ENCODE results near the gene TPR.

Gene TPR

GRCh38 chr1:186286615-186287315 lies 88.3 kb downstream of the TPR start:
- DNase-seq, result no peak

DNA sequence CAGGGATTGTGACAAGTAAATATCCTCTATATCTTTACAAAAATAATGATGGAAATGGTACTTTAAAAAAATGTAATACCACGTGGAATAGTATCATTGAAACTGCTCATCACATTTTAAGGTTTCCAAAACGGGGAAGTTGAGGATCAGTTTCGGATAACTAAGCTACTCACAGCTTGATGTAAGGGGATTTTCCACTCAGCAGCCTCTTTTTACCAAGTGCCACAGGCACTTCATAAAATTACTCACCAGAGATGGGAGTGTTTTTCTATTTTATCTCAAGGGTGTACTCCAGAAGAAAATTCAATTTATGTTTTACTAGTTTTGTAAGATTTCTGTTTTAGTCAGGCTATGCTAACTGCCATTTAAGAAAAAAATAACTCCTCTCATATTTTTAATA lies 91.7 kb downstream of the TPR start:
- no peak for DNase-seq

GRCh38 chr1:186282466-186282865 lies 92.6 kb downstream of the TPR start:
- no peak for DNase-seq

- no peak for DNase-seq
Measured at GRCh38 chr1:186275822-186276221, 99.2 kb downstream of the TPR start.

DNA sequence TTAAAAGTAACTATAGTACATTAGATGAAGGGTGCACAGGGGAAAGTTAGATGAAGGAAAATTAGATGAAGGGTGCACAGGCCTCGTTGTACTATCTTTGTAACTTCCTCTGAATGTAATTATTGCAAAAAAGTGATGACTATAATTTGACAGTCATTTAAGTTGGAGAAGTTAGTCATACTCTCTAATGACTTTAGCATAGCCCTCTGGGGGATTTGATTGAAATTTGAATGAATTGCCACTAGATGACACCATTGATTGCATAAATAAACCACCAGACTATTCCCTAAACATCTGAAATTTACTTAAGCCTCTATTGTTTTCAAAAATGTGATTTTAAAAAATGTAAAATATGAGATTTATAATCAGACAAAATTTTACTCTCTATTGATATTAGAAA lies 102.6 kb downstream of the TPR start:
- DNase-seq, result no peak

- DNase-seq, result no peak
Measured at GRCh38 chr1:186271032-186271431, 104.0 kb downstream of the TPR start.

Data from activated gamma-delta T cell (primary cell).